GM19467 (cell line): Measurements from ENCODE around the gene NPPB.
"Not testable (repeated sequence)": the region's sequence is repeated elsewhere in the genome, so short reads cannot be mapped to it uniquely, and the experiment has no call there.

ENCODE experiments used
- ATAC-seq: cut with Tn5 transposase; IDR thresholded peaks from one replicate; pipeline ENCODE4 v1.9.1; 2021; ENCODE audit warnings: mild to moderate bottlenecking, moderate library complexity; ENCODE audit not compliant: unreplicated experiment

Gene NPPB

GRCh38 chr1:11858613-11858967 is at the start of gene NPPB:
TSS of gene NPPB (minus strand) at chr1:11858945. CDS start at chr1:11858833, 112 bp downstream.
- ATAC-seq = no peak

GRCh38 chr1:11908095-11908675 is 49.4 kb upstream of the NPPB start:
- peak; percentile 47 for ATAC-seq

- ATAC-seq = peak; percentile 33
Measured at GRCh38 chr1:11907275-11908094, 48.7 kb upstream of the NPPB start.

GRCh38 chr1:11906870-11907269 is 48.1 kb upstream of the NPPB start:
- ATAC-seq = no peak

- no peak for ATAC-seq
Measured at GRCh38 chr1:11904978-11905377, 46.2 kb upstream of the NPPB start.

GRCh38 chr1:11904156-11904555 is 45.4 kb upstream of the NPPB start:
- ATAC-seq = not testable (repeated sequence)

GRCh38 chr1:11903210-11903609 is 44.5 kb upstream of the NPPB start:
- ATAC-seq = no peak

GRCh38 chr1:11901446-11901845 is 42.7 kb upstream of the NPPB start:
- ATAC-seq = not testable (repeated sequence)

GRCh38 chr1:11898831-11899467 is 40.2 kb upstream of the NPPB start:
- no peak for ATAC-seq

- no peak for ATAC-seq
Measured at GRCh38 chr1:11898086-11898785, 39.5 kb upstream of the NPPB start.

- ATAC-seq = not testable (repeated sequence)
Measured at GRCh38 chr1:11894501-11894900, 35.8 kb upstream of the NPPB start.

- ATAC-seq = no peak
Measured at GRCh38 chr1:11893907-11894251, 35.1 kb upstream of the NPPB start.

- no peak for ATAC-seq
Measured at GRCh38 chr1:11891433-11892186, 32.9 kb upstream of the NPPB start.

GRCh38 chr1:11888877-11889208 is 30.1 kb upstream of the NPPB start:
- no peak for ATAC-seq

- ATAC-seq = no peak
Measured at GRCh38 chr1:11888206-11888876, 29.6 kb upstream of the NPPB start.

GRCh38 chr1:11887666-11888007 is 28.9 kb upstream of the NPPB start:
- ATAC-seq = no peak

- no peak for ATAC-seq
Measured at GRCh38 chr1:11886986-11887665, 28.4 kb upstream of the NPPB start.

GRCh38 chr1:11885916-11886315 is 27.2 kb upstream of the NPPB start:
- no peak for ATAC-seq

GRCh38 chr1:11882814-11883538 is 24.2 kb upstream of the NPPB start:
- no peak for ATAC-seq
